HepG2 (cell line): ENCODE measurements around the gene COL9A3. TPM values are rescaled to one million over a fixed set of nuclear protein-coding genes. Genes with fewer than 3 reads are reported as not detected.

Experiments used
- ATF7 ChIP-seq, 2 experiments: fragments of 450-650 bp in 1 of 2; sonication (generic) in 1 of 2; formaldehyde crosslinking in 1 of 2; IDR thresholded peaks; 2 replicates each; pipeline versions ENCODE4 v1.4.0 to v1.6.1; 2016 to 2020; ENCODE audit warnings: antibody characterized with exemption in 1 of 2, mild to moderate bottlenecking in 1 of 2, missing genetic modification reagents in 1 of 2
- CHD2 ChIP-seq: IDR thresholded peaks from 2 replicates; pipeline ENCODE4 v1.6.1; 2011; ENCODE audit warnings: low read depth, low read length, improper control_type of control experiment
- CHD4 ChIP-seq: fragments of 200-600 bp; sonication (generic); IDR thresholded peaks from 2 replicates; pipeline ENCODE4 v1.7.0; 2017; ENCODE audit warnings: mild to moderate bottlenecking, low read length, borderline replicate concordance
- FLYWCH1 ChIP-seq: sonication (generic); formaldehyde crosslinking; IDR thresholded peaks from 2 replicates; pipeline ENCODE4 v1.8.1; 2023; ENCODE audit warnings: mild to moderate bottlenecking, missing genetic modification reagents
- JUND ChIP-seq: sonication (generic); formaldehyde crosslinking; IDR thresholded peaks from 2 replicates; pipeline ENCODE4 v1.8.0; 2022; ENCODE audit warnings: mild to moderate bottlenecking, missing genetic modification reagents
- KDM3A ChIP-seq: IDR thresholded peaks from 2 replicates; pipeline ENCODE4 v1.6.1; 2018; ENCODE audit warnings: low read depth, missing compliant biosample characterization
- KMT2A ChIP-seq: sonication (generic); formaldehyde crosslinking; IDR thresholded peaks from 2 replicates; pipeline ENCODE4 v1.4.0; 2020; ENCODE audit warnings: missing genetic modification reagents
- NONO ChIP-seq, 2 experiments: fragments of 450-650 bp in 1 of 2; sonication (generic) in 1 of 2; formaldehyde crosslinking in 1 of 2; IDR thresholded peaks in 1 of 2; conservative IDR thresholded peaks in 1 of 2; 2 replicates each; pipeline versions ENCODE4 v1.6.1 to v1.8.0; 2017 to 2022; ENCODE audit warnings: mild to moderate bottlenecking in 1 of 2, missing genetic modification reagents in 1 of 2, moderate library complexity in 1 of 2
- NRL ChIP-seq: sonication (generic); formaldehyde crosslinking; IDR thresholded peaks from 2 replicates; pipeline ENCODE4 v1.5.0; 2020; ENCODE audit warnings: missing genetic modification reagents, mild to moderate bottlenecking, moderate library complexity, borderline replicate concordance
- RBFOX2 ChIP-seq: fragments of 200-400 bp; formaldehyde crosslinking; IDR thresholded peaks from 2 replicates; pipeline ENCODE4 v1.6.1; 2017; ENCODE audit warnings: low read depth, mild to moderate bottlenecking, low read length
- THYN1 ChIP-seq: sonication (generic); formaldehyde crosslinking; IDR thresholded peaks from 2 replicates; pipeline ENCODE4 v1.8.1; 2023; ENCODE audit warnings: low read depth, mild to moderate bottlenecking, moderate library complexity, missing genetic modification reagents, borderline replicate concordance
- ZNF33A ChIP-seq: sonication (generic); formaldehyde crosslinking; IDR thresholded peaks from 2 replicates; pipeline ENCODE4 v1.5.1; 2020; ENCODE audit warnings: missing genetic modification reagents, mild to moderate bottlenecking, moderate library complexity, borderline replicate concordance
- ZNF574 ChIP-seq: sonication (generic); formaldehyde crosslinking; IDR thresholded peaks from 2 replicates; pipeline ENCODE4 v1.4.0; 2020; ENCODE audit warnings: missing genetic modification reagents
- ZNF660 ChIP-seq: sonication (generic); formaldehyde crosslinking; IDR thresholded peaks from 2 replicates; pipeline ENCODE4 v1.5.1; 2020; ENCODE audit warnings: mild to moderate bottlenecking, low read depth, missing genetic modification reagents, borderline replicate concordance
- polyA plus RNA-seq, 8 experiments: library from polyadenylated mRNA; depleted of rRNA in 3 of 8; stranded (reverse) in 7 of 8; unstranded in 1 of 8; fragments of >200 nt; fragmentation: Illumina TruSeq in 4 of 8; extraction: Trizol in 4 of 8; gene quantifications; 2 replicates each; pipeline versions ENCODE4 v1.2.1 to v1.2.3, GENCODE V29; 2011 to 2016; ENCODE audit warnings: low read depth in 4 of 8, missing spikeins in 1 of 8, mixed read lengths in 1 of 8; ENCODE audit not compliant: insufficient read depth in 1 of 8
- total RNA-seq, 5 experiments: library from RNA; depleted of rRNA; stranded (reverse); fragments of >200 nt; fragmentation: Illumina TruSeq; extraction: Trizol; gene quantifications; 2 replicates each; pipeline ENCODE4 v1.2.3, GENCODE V29; 2016; ENCODE audit warnings: low read depth in 1 of 5
- TF ChIP-seq, protein P1 (sequence below): sonication (generic); formaldehyde crosslinking; IDR thresholded peaks from 2 replicates; pipeline ENCODE4 v1.9.0; 2022; ENCODE audit warnings: low read depth, missing genetic modification reagents
- TF ChIP-seq, protein P2 (sequence below): sonication (generic); formaldehyde crosslinking; IDR thresholded peaks from 2 replicates; pipeline ENCODE4 v1.5.1; 2020; ENCODE audit warnings: missing genetic modification reagents, mild to moderate bottlenecking, borderline replicate concordance
- TF ChIP-seq, protein P3 (sequence below): sonication (generic); formaldehyde crosslinking; IDR thresholded peaks from 2 replicates; pipeline ENCODE4 v1.8.0; 2022; ENCODE audit warnings: mild to moderate bottlenecking, missing genetic modification reagents
- TF ChIP-seq, protein P4 (sequence below): sonication (generic); formaldehyde crosslinking; IDR thresholded peaks from 2 replicates; pipeline ENCODE4 v1.4.0; 2020; ENCODE audit warnings: missing genetic modification reagents, borderline replicate concordance

COL9A3 gene
- total and polyA plus RNA-seq, 2 of the 13 experiments (the other 11 are each of a cell fraction or from before 2014, with no cell fraction given): 155 to 204 TPM

GRCh38 chr20:62804627-62805154, 12.2 kb upstream of the COL9A3 start, which contains the start of gene OGFR (continued):
- TF ChIP-seq, protein P1, sequence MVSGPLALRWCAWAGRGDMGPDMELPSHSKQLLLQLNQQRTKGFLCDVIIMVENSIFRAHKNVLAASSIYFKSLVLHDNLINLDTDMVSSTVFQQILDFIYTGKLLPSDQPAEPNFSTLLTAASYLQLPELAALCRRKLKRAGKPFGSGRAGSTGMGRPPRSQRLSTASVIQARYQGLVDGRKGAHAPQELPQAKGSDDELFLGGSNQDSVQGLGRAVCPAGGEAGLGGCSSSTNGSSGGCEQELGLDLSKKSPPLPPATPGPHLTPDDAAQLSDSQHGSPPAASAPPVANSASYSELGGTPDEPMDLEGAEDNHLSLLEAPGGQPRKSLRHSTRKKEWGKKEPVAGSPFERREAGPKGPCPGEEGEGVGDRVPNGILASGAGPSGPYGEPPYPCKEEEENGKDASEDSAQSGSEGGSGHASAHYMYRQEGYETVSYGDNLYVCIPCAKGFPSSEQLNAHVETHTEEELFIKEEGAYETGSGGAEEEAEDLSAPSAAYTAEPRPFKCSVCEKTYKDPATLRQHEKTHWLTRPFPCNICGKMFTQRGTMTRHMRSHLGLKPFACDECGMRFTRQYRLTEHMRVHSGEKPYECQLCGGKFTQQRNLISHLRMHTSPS (CRISPR knock-in tag): no peak
- TF ChIP-seq, protein P2, sequence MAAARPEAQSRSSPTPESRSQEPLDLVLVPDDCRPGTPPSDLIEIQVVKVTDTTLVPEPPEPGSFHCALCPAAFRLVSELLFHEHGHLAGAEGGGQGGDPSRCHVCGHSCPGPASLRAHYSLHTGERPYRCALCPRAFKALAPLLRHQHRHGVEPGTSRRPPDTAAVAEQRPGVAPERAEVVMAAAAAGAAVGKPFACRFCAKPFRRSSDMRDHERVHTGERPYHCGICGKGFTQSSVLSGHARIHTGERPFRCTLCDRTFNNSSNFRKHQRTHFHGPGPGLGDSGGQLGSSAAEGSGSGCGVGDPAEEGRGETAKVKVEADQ (CRISPR knock-in tag): no peak; the same call in 1 of the 2 replicates
- TF ChIP-seq KDM3A (CRISPR knock-in tag) (0 out of 2 replicates have a peak, but pooled peaks have one; percentile 33), FLYWCH1 (no peak), KMT2A (CRISPR knock-in tag) (peak; percentile 98), NRL (0 out of 2 replicates have a peak, but pooled peaks have one; percentile 80), THYN1 (no peak), CHD4 (no peak), ZNF660 (CRISPR knock-in tag) (no peak), NONO (IDR thresholded peaks at IDR 0.05) (no peak), NONO (CRISPR knock-in tag; conservative IDR thresholded peaks at IDR 0.05) (peak; percentile 86), ATF7 (IDR thresholded peaks at IDR 0.05) (no peak), ATF7 (CRISPR knock-in tag; IDR thresholded peaks at IDR 0.05) (no peak), ZNF33A (no peak), JUND (CRISPR knock-in tag) (0 out of 2 replicates have a peak, but pooled peaks have one; percentile 28), RBFOX2 (peak; percentile 81), CHD2 (no peak), ZNF574 (CRISPR knock-in tag) (peak; percentile 72)
- TF ChIP-seq, protein P3, sequence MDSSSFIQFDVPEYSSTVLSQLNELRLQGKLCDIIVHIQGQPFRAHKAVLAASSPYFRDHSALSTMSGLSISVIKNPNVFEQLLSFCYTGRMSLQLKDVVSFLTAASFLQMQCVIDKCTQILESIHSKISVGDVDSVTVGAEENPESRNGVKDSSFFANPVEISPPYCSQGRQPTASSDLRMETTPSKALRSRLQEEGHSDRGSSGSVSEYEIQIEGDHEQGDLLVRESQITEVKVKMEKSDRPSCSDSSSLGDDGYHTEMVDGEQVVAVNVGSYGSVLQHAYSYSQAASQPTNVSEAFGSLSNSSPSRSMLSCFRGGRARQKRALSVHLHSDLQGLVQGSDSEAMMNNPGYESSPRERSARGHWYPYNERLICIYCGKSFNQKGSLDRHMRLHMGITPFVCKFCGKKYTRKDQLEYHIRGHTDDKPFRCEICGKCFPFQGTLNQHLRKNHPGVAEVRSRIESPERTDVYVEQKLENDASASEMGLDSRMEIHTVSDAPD (CRISPR knock-in tag): no peak
- TF ChIP-seq, protein P4, sequence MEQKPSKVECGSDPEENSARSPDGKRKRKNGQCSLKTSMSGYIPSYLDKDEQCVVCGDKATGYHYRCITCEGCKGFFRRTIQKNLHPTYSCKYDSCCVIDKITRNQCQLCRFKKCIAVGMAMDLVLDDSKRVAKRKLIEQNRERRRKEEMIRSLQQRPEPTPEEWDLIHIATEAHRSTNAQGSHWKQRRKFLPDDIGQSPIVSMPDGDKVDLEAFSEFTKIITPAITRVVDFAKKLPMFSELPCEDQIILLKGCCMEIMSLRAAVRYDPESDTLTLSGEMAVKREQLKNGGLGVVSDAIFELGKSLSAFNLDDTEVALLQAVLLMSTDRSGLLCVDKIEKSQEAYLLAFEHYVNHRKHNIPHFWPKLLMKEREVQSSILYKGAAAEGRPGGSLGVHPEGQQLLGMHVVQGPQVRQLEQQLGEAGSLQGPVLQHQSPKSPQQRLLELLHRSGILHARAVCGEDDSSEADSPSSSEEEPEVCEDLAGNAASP (CRISPR knock-in tag): peak; percentile 9; the same call in 1 of the 2 replicates
